ENCODE data around the gene KLF16.

- no peak for TF ChIP-seq CTCF (IDR thresholded peaks at IDR 0.05)
- no peak for TF ChIP-seq POLR2A (IDR thresholded peaks at IDR 0.05)
These were observed 26.5 kb upstream of the KLF16 start for GRCh38 chr19:1889907-1890306.

Data from thyroid gland (tissue), 4 donors.